ENCODE measurements around the gene STX19.

Gene STX19

GRCh38 chr3:94026623-94027022, 1.8 kb downstream of the STX19 start:
- DNase-seq, result no peak

GRCh38 chr3:94024385-94024784, 4.0 kb downstream of the STX19 start:
- DNase-seq, result no peak

GRCh38 chr3:94020293-94020692, 8.1 kb downstream of the STX19 start:
- DNase-seq, result no peak

- no peak for DNase-seq
Measured at GRCh38 chr3:94019659-94020058, 8.7 kb downstream of the STX19 start.

- no peak for DNase-seq
Measured at GRCh38 chr3:94015025-94015424, 13.4 kb downstream of the STX19 start.

- DNase-seq, result no peak
Measured at GRCh38 chr3:94012185-94012584, 16.2 kb downstream of the STX19 start.

GRCh38 chr3:94011233-94011711, 17.1 kb downstream of the STX19 start:
- no peak for DNase-seq

- DNase-seq, result no peak
Measured at GRCh38 chr3:94009608-94010007, 18.8 kb downstream of the STX19 start.

- DNase-seq, result no peak
Measured at GRCh38 chr3:94008253-94008652, 20.1 kb downstream of the STX19 start.

- peak; percentile 1 to 67 for DNase-seq
Measured at GRCh38 chr3:94004301-94004910, 24.0 kb downstream of the STX19 start.

- DNase-seq, result no peak
Measured at GRCh38 chr3:94001827-94002495, 26.4 kb downstream of the STX19 start.

GRCh38 chr3:94001191-94001590, 27.2 kb downstream of the STX19 start:
- DNase-seq, result no peak

- DNase-seq, result no peak
Measured at GRCh38 chr3:93994056-93994455, 34.3 kb downstream of the STX19 start.

- DNase-seq, result no peak
Measured at GRCh38 chr3:93992207-93992606, 36.2 kb downstream of the STX19 start.

- DNase-seq, result no peak
Measured at GRCh38 chr3:93991631-93992030, 36.8 kb downstream of the STX19 start.

GRCh38 chr3:93989241-93989640, 39.2 kb downstream of the STX19 start:
- DNase-seq, result no peak

- DNase-seq, result no peak
Measured at GRCh38 chr3:93988764-93989163, 39.6 kb downstream of the STX19 start.

- DNase-seq, result no peak
Measured at GRCh38 chr3:93988283-93988682, 40.1 kb downstream of the STX19 start.

- DNase-seq, result no peak
Measured at GRCh38 chr3:93984618-93985017, 43.8 kb downstream of the STX19 start.

GRCh38 chr3:93983408-93983807, 45.0 kb downstream of the STX19 start:
- no peak for DNase-seq

GRCh38 chr3:93981649-93982048, 46.7 kb downstream of the STX19 start:
- no peak for DNase-seq

GRCh38 chr3:93979850-93980676, 48.3 kb downstream of the STX19 start, which contains the start of gene ARL13B:
Gene ARL13B, plus strand, starts transcription at chr3:93980155. Its CDS starts 269 bp downstream, at chr3:93980424.
- peak; percentile 95 to 96 for DNase-seq
